PC-3 (cell line): ENCODE measurements around the gene MLPH.

Source experiments
- EZH2 ChIP-seq: fragments of 300-600 bp; sonication (generic); IDR thresholded peaks from one replicate; pipeline ENCODE4 v1.6.1; 2017; ENCODE audit warnings: antibody characterized with exemption, mild to moderate bottlenecking, low read length; ENCODE audit not compliant: unreplicated experiment
- TF ChIP-seq, protein P1 (sequence below): fragments of 300-600 bp; sonication (generic); conservative IDR thresholded peaks from 2 replicates; pipeline ENCODE4 v1.5.1; 2017; ENCODE audit warnings: antibody characterized with exemption, low read depth, mild to moderate bottlenecking, low read length

DNA sequence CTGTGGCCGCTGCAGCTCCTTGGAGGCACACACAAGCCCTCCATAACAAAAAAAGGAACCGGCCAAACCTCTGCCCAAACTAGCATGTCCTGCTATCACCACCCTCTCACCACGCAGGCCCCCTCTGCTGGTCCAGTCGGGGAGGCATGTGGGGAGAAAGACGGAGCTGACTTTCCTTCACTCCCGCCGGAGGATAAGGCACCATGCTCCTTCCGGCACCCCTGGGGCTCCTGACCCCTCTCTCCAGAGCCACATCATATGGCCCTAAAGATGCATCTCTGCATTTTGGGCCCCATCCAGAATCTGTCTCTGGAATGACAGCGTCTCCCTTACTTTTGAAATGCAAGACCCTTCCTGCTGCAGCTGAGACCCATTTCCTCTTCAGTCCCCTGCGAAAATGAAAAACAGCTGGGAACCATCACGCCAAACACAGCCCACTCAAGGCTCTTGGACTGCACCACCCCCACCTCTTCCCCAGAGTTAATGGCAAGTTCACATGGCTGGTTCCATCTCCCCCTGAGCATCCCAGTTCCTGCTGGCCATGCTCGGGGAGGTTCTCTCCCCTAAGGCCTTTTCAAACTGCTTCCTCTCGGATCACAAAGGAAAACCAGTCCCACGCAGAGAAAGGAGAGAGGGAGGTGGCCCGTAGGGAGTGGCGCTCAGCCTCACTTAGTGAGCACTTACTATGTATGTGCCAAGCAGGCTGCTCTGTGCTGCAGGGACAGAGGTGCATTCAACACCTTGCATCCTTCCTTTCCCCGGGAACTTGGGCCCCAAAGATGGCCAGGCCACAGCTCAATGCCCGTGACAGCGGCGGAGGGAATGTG is 35.2 kb upstream of the MLPH start:
- TF ChIP-seq, protein P1, sequence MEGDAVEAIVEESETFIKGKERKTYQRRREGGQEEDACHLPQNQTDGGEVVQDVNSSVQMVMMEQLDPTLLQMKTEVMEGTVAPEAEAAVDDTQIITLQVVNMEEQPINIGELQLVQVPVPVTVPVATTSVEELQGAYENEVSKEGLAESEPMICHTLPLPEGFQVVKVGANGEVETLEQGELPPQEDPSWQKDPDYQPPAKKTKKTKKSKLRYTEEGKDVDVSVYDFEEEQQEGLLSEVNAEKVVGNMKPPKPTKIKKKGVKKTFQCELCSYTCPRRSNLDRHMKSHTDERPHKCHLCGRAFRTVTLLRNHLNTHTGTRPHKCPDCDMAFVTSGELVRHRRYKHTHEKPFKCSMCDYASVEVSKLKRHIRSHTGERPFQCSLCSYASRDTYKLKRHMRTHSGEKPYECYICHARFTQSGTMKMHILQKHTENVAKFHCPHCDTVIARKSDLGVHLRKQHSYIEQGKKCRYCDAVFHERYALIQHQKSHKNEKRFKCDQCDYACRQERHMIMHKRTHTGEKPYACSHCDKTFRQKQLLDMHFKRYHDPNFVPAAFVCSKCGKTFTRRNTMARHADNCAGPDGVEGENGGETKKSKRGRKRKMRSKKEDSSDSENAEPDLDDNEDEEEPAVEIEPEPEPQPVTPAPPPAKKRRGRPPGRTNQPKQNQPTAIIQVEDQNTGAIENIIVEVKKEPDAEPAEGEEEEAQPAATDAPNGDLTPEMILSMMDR: no peak
- no peak for TF ChIP-seq EZH2
